ENCODE measurements around the gene CKAP2L. TPM values are rescaled to one million over a fixed set of nuclear protein-coding genes. Genes with fewer than 3 reads are reported as not detected.

CKAP2L gene
- total RNA-seq, 1 experiment from 2014 or later = 42.5 TPM

GRCh38 chr2:112787294-112787693, 22.9 kb upstream of the CKAP2L start:
- intact Hi-C loops (cut with micrococcal nuclease; ENCODE audit: unreplicated experiment) = no loop called here
- Mint-ChIP-seq H3K36me3 (ENCODE audit: insufficient read depth, unreplicated experiment) (peaks cover 23% of the 10 kb centered on the region), H3K4me3 (ENCODE audit: low read depth, unreplicated experiment) (no peak overlapping the region), H3K4me1 (ENCODE audit: low read depth, unreplicated experiment) (peaks cover 54% of the 10 kb centered on the region), H3K27ac (ENCODE audit: unreplicated experiment) (no peak overlapping the region), H3K27me3 (ENCODE audit: unreplicated experiment) (no peaks in the 10 kb centered on the region), H3K9me3 (ENCODE audit: low read depth, unreplicated experiment) (peaks cover 3% of the 10 kb centered on the region)
- no TSS peak for BruUV-seq (replicated peaks)
- DNase-seq = no peak
- TF ChIP-seq CTCF (IDR thresholded peaks at IDR 0.05; ENCODE audit: unreplicated experiment) = no peak
- CTCF ChIA-PET = interaction anchor here (0.6 kb wide), 1 partner anchor 36 kb away, joined by 5 read pairs; no protein-coding TSS in a partner anchor

GRCh38 chr2:112784199-112785189, 20.1 kb upstream of the CKAP2L start, which contains the start of gene IL1A:
TSS of gene IL1A (minus strand) at chr2:112784493. CDS start at chr2:112783770, 723 bp downstream.
- peaks cover 3% of the 10 kb centered on the region for H3K9me3 Mint-ChIP-seq (ENCODE audit: low read depth, unreplicated experiment)

GRCh38 chr2:112783187-112783714, 18.8 kb upstream of the CKAP2L start:
- TF ChIP-seq CTCF (IDR thresholded peaks at IDR 0.05; ENCODE audit: unreplicated experiment) = no peak
- H3K4me1 Mint-ChIP-seq (ENCODE audit: low read depth, unreplicated experiment) = peaks cover 37% of the 10 kb centered on the region
- intact Hi-C loops (cut with micrococcal nuclease; ENCODE audit: unreplicated experiment) = no loop called here
- no peaks in the 10 kb centered on the region for H3K27me3 Mint-ChIP-seq (ENCODE audit: unreplicated experiment)
- BruUV-seq (replicated peaks) = no TSS peak
- peak overlapping the region; percentile 68 for H3K4me3 Mint-ChIP-seq (ENCODE audit: low read depth, unreplicated experiment)
- CTCF ChIA-PET = interaction anchor here (0.7 to 2.2 kb wide), 2 partner anchors 138 to 158 kb away, joined by 7 read pairs; partner anchors contain the start of gene SLC20A1
- peaks cover 44% of the 10 kb centered on the region for H3K36me3 Mint-ChIP-seq (ENCODE audit: insufficient read depth, unreplicated experiment)
- no peak for DNase-seq
- H3K27ac Mint-ChIP-seq (ENCODE audit: unreplicated experiment) = peak overlapping the region; percentile 70
- no peaks in the 10 kb centered on the region for H3K9me3 Mint-ChIP-seq (ENCODE audit: low read depth, unreplicated experiment)

More at GRCh38 chr2:112784199-112785189, 20.1 kb upstream of the CKAP2L start, which contains the start of gene IL1A:
- no peak for TF ChIP-seq CTCF (IDR thresholded peaks at IDR 0.05; ENCODE audit: unreplicated experiment)
- no peaks in the 10 kb centered on the region for H3K27me3 Mint-ChIP-seq (ENCODE audit: unreplicated experiment)
- peak within 1 kb of the TSS; percentile 68 for H3K4me3 Mint-ChIP-seq (ENCODE audit: low read depth, unreplicated experiment)
- DNase-seq = peak; percentile 48
- peak within 1 kb of the TSS; percentile 70 for H3K27ac Mint-ChIP-seq (ENCODE audit: unreplicated experiment)
- H3K36me3 Mint-ChIP-seq (ENCODE audit: insufficient read depth, unreplicated experiment) = peaks cover 33% of the 10 kb centered on the region
- no TSS peak for BruUV-seq (replicated peaks)
- peaks cover 47% of the 10 kb centered on the region for H3K4me1 Mint-ChIP-seq (ENCODE audit: low read depth, unreplicated experiment)
- CTCF ChIA-PET = interaction anchor here (0.5 to 2.2 kb wide), 5 partner anchors 11 to 157 kb away, joined by 3 to 7 read pairs (median 4); partner anchors contain the start of gene SLC20A1
- intact Hi-C loops (cut with micrococcal nuclease; ENCODE audit: unreplicated experiment) = no loop called here

GRCh38 chr2:112782234-112782799, 17.9 kb upstream of the CKAP2L start:
- H3K4me3 Mint-ChIP-seq (ENCODE audit: low read depth, unreplicated experiment) = peak overlapping the region; percentile 68
- H3K9me3 Mint-ChIP-seq (ENCODE audit: low read depth, unreplicated experiment) = no peaks in the 10 kb centered on the region
- BruUV-seq (replicated peaks) = no TSS peak
- DNase-seq = no peak
- no peak for TF ChIP-seq CTCF (IDR thresholded peaks at IDR 0.05; ENCODE audit: unreplicated experiment)
- H3K27ac Mint-ChIP-seq (ENCODE audit: unreplicated experiment) = peak overlapping the region; percentile 31
- peaks cover 44% of the 10 kb centered on the region for H3K4me1 Mint-ChIP-seq (ENCODE audit: low read depth, unreplicated experiment)
- CTCF ChIA-PET = no interaction called here
- H3K36me3 Mint-ChIP-seq (ENCODE audit: insufficient read depth, unreplicated experiment) = peaks cover 53% of the 10 kb centered on the region
- intact Hi-C loops (cut with micrococcal nuclease; ENCODE audit: unreplicated experiment) = no loop called here
- H3K27me3 Mint-ChIP-seq (ENCODE audit: unreplicated experiment) = no peaks in the 10 kb centered on the region
